Mesothelial cell of epicardium (in vitro differentiated cells): ENCODE results near the gene MAPK8IP3. TPM values are rescaled to one million over a fixed set of nuclear protein-coding genes. Genes with fewer than 3 reads are reported as not detected.

ENCODE experiments used
- DNase-seq, 2 experiments: peaks; one replicate each; pipeline ENCODE4 v3.0.0; 2021; ENCODE audit warnings: low spot score in 2 of 2; ENCODE audit not compliant: unreplicated experiment in 2 of 2
- H3K27ac Mint-ChIP-seq: 2 replicates; pipeline ENCODE4 v1.8.0; 2021; ENCODE audit warnings: mixed read lengths
- H3K27me3 Mint-ChIP-seq: 2 replicates; pipeline ENCODE4 v1.8.0; 2021; ENCODE audit warnings: low read depth, mixed read lengths
- H3K36me3 Mint-ChIP-seq: 2 replicates; pipeline ENCODE4 v1.8.0; 2021; ENCODE audit warnings: mixed read lengths
- H3K4me1 Mint-ChIP-seq: 2 replicates; pipeline ENCODE4 v1.8.0; 2021; ENCODE audit warnings: mixed read lengths
- H3K4me3 Mint-ChIP-seq: 2 replicates; pipeline ENCODE4 v1.8.0; 2021; ENCODE audit warnings: mild to moderate bottlenecking, moderate library complexity, mixed read lengths
- H3K9me3 Mint-ChIP-seq: 2 replicates; pipeline ENCODE4 v1.8.0; 2021; ENCODE audit warnings: mixed read lengths
- CTCF ChIP-seq: fragments of 200-600 bp; sonication (generic); IDR thresholded peaks from one replicate; pipeline ENCODE4 v1.5.0; 2021; ENCODE audit warnings: antibody characterized with exemption; ENCODE audit not compliant: unreplicated experiment
- total RNA-seq: library from RNA; stranded (reverse); gene quantifications from 3 replicates; pipeline ENCODE4 v1.2.1, GENCODE V29; 2021

Gene MAPK8IP3
- total RNA-seq, 1 donor from 2014 or later = 182 TPM

- Mint-ChIP-seq H3K36me3 (peaks cover 31% of the 10 kb centered on the region), H3K27ac (no peak overlapping the region), H3K27me3 (no peaks in the 10 kb centered on the region), H3K4me1 (no peaks in the 10 kb centered on the region), H3K9me3 (no peaks in the 10 kb centered on the region), H3K4me3 (no peak overlapping the region)
- DNase-seq = no peak
- no peak for TF ChIP-seq CTCF
These were observed 44.2 kb upstream of the MAPK8IP3 start for GRCh38 chr16:1661826-1662225.

- H3K4me1 Mint-ChIP-seq = no peaks in the 10 kb centered on the region
- H3K4me3 Mint-ChIP-seq = no peak overlapping the region
- no peaks in the 10 kb centered on the region for H3K9me3 Mint-ChIP-seq
- TF ChIP-seq CTCF = no peak
- no peak for DNase-seq
- no peaks in the 10 kb centered on the region for H3K27me3 Mint-ChIP-seq
- H3K27ac Mint-ChIP-seq = no peak overlapping the region
- peaks cover 32% of the 10 kb centered on the region for H3K36me3 Mint-ChIP-seq
These were observed 43.5 kb upstream of the MAPK8IP3 start for GRCh38 chr16:1662543-1662942.

GRCh38 chr16:1665829-1666228, 40.2 kb upstream of the MAPK8IP3 start:
- Mint-ChIP-seq H3K9me3 (no peaks in the 10 kb centered on the region), H3K27ac (no peak overlapping the region), H3K4me3 (no peak overlapping the region), H3K4me1 (no peaks in the 10 kb centered on the region), H3K27me3 (no peaks in the 10 kb centered on the region), H3K36me3 (peaks cover 40% of the 10 kb centered on the region)
- no peak for DNase-seq
- TF ChIP-seq CTCF = no peak

GRCh38 chr16:1666316-1666715, 39.7 kb upstream of the MAPK8IP3 start:
- TF ChIP-seq CTCF = no peak
- H3K9me3 Mint-ChIP-seq = no peaks in the 10 kb centered on the region
- no peak for DNase-seq
- no peak overlapping the region for H3K27ac Mint-ChIP-seq
- peaks cover 41% of the 10 kb centered on the region for H3K36me3 Mint-ChIP-seq
- H3K27me3 Mint-ChIP-seq = no peaks in the 10 kb centered on the region
- H3K4me1 Mint-ChIP-seq = no peaks in the 10 kb centered on the region
- H3K4me3 Mint-ChIP-seq = no peak overlapping the region

- no peak for TF ChIP-seq CTCF
- no peak for DNase-seq
- Mint-ChIP-seq H3K36me3 (peaks cover 42% of the 10 kb centered on the region), H3K27ac (no peak overlapping the region), H3K4me3 (no peak overlapping the region), H3K9me3 (no peaks in the 10 kb centered on the region), H3K4me1 (no peaks in the 10 kb centered on the region), H3K27me3 (no peaks in the 10 kb centered on the region)
These were observed 38.7 kb upstream of the MAPK8IP3 start for GRCh38 chr16:1667271-1667670.

GRCh38 chr16:1667916-1668315, 38.1 kb upstream of the MAPK8IP3 start:
- Mint-ChIP-seq H3K36me3 (peaks cover 40% of the 10 kb centered on the region), H3K27me3 (no peaks in the 10 kb centered on the region), H3K9me3 (no peaks in the 10 kb centered on the region), H3K4me1 (no peaks in the 10 kb centered on the region), H3K4me3 (no peak overlapping the region), H3K27ac (no peak overlapping the region)
- no peak for TF ChIP-seq CTCF
- DNase-seq = no peak
